Cerebellar nuclear complex (tissue), 1 donor: ENCODE results near the gene PLD6.
"Not testable (repeated sequence)": the region's sequence is repeated elsewhere in the genome, so short reads cannot be mapped to it uniquely, and the experiment has no call there.

Experiments used
- DNase-seq, 2 experiments: peaks; one replicate each; lab custom pipeline; 2025; lab: John Stamatoyannopoulos, UW

Gene PLD6

DNA sequence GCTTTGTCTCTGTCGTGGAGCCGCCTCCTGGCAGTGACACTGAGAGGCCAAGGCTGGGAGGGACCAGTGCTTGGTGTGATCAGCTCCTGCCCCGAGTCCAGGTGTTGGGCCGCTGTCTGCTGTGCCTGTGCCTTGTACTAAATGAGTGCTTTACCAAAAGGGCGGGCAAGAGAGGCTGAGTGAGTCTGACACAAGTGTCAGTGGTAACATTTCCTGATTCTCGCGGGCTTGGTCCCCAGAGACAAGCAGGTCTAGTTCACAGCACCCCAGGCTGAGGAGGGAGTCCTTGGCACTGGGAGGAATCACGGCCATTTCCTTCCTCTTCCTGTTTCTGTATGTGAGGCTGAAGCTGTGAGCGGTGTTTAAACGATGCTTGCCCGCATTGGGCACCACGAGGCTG lies 30.2 kb downstream of the PLD6 start:
- no peak for DNase-seq

- no peak for DNase-seq
Measured at GRCh38 chr17:17175340-17175739, 30.8 kb downstream of the PLD6 start.

DNA sequence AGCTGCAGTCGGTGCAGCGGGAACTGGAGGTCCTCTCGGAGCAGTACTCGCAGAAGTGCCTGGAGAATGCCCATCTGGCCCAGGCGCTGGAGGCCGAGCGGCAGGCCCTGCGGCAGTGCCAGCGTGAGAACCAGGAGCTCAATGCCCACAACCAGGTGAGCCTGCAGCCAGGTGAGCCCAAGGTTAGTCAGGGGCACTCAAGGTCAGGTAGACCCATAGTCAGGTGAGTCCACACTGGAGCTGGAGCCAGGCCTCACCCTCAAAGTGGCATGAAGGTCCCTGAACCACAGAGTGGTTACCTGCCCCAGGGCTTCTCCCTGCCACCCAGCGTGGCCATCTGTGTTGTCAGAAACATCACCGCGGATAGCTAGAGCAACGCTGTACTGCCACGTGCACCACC lies 32.2 kb downstream of the PLD6 start:
- DNase-seq: no peak

- DNase-seq: no peak
Measured at GRCh38 chr17:17172990-17173389, 33.1 kb downstream of the PLD6 start.

DNA sequence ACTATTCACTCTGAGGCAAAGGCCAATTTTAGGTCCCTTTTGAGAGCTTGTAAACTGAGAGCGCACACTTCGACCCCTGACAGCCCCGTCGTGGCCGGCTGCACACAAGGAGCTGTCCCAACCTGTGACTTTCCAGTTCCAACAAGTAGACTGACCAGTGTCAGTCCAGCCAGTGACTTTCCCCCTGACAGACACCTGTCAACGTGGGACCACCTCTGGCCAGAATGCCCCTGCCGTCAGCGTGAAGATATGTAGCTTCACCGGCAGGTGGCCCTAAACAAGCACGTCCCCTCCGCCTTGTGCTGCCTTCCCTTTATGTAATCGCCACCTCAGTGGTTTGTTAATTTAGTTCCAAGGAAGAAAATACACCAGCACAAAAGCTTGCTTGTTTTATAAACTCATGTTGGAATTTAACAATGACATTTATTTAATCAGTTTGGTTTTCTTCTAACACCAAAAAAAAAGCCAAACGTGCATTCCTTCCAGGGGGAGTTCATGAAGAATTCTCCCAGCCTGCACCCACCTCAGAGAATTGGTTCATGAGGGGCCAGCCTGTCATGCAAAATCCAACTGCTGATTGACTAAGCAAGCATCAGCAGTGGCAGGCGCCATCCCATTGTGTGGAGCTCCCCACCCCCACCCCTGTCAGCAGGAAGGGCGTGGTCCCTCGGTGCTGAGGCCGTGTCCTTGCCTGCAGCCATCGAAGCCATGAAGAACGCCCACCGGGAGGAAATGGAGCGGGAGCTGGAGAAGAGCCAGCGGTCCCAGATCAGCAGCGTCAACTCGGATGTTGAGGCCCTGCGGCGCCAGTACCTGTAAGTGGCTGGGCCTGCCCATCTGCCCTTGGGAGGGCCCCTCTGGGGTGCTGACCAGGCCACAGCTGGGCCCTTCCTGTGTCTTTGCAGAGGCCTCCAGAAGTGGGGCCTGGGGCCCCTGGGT lies 33.9 kb downstream of the PLD6 start:
- no peak for DNase-seq

DNA sequence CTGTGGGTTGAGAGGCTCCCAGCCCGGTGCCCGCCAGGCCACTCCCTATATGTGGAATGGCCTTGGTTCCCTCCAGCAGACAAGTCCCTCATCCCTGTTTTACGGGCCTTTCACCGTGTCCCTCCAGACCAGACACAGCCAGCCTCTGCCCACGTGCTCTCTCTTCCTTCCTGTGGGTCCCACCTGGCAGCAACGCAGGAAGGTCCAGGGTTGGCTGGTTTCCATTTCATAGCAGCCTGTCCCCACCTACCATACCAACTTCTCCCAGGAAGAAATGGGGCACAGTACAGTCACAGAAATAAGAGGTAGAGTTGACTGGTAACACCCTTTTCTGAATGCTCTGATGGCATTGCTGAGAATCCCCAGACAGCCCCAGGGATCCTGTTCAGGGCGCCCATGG lies 34.9 kb downstream of the PLD6 start:
- no peak for DNase-seq

DNA sequence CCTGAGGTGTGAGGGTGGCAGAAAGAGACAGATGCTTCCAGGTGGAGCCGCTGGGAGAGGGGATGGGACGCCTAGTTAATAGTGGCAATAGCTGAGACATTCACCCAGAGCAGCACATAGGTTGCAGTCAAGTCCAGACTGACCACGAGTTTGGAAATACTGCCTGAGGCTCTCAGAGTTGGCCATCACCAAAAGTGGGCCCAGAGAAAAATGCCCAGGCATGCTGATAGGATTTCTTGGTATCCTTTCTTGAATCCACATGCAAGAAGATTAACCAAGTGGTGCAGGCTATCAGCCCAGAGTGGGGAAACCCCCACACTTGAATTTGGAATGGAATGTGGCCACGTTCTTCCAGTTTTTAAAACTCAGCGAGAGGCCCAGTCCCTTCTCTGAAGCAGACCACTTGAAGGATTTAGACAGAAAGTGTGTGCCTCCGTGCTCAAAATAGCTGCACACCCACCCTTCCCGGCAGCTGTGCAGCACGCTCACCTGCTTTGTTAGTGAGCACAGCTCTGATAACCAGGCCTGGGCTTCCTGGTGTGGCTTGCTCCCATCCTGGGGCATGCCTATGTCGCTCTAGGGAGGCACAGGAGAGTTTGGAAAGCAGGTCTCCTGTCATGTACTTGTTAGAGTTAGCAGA lies 35.7 kb downstream of the PLD6 start:
- DNase-seq: no peak

- no peak for DNase-seq
Measured at GRCh38 chr17:17169396-17169795, 36.7 kb downstream of the PLD6 start.

- DNase-seq: no peak
Measured at GRCh38 chr17:17168401-17168800, 37.7 kb downstream of the PLD6 start.

DNA sequence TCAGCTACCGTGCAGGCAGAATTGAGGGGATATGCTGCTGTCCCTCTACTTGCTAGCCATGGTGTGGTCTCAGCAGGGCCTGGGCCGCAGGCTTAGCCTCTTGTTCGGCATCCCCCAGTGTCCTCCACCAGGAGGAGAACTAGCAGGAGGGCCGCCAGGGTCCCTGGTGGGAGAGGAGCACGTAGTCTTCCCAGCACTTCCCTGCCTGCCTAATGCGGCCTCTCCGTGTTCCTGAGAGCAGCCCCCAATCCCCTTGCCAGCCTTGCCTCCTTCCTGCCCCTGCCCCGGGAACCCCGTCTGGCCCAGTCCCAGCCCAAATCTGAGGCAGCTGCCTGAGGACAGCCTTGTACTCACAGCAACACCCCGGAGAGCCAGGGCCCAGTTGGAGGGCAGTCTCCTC lies 38.1 kb downstream of the PLD6 start:
- DNase-seq: no peak

GRCh38 chr17:17167356-17167755 lies 38.8 kb downstream of the PLD6 start:
- no peak for DNase-seq

DNA sequence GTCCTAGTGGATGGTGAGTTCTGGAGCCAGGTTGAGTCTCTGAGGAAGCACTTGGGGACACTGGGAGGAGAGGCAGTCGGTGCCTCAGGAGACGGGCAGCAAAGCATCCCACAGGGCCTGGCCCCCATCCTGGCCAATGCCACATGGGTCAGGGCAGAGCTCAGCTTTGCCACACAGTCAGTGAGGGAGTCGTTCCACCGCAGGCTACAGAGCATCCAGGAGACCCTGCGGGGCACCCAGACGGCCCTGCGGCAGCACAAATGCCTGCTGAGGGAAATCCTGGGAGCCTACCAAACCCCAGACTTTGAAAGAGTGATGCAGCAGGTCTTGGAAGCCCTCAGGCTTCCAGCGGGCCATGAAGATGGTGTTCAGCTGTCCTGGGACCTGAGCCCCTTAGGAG lies 39.7 kb downstream of the PLD6 start:
- no peak for DNase-seq

DNA sequence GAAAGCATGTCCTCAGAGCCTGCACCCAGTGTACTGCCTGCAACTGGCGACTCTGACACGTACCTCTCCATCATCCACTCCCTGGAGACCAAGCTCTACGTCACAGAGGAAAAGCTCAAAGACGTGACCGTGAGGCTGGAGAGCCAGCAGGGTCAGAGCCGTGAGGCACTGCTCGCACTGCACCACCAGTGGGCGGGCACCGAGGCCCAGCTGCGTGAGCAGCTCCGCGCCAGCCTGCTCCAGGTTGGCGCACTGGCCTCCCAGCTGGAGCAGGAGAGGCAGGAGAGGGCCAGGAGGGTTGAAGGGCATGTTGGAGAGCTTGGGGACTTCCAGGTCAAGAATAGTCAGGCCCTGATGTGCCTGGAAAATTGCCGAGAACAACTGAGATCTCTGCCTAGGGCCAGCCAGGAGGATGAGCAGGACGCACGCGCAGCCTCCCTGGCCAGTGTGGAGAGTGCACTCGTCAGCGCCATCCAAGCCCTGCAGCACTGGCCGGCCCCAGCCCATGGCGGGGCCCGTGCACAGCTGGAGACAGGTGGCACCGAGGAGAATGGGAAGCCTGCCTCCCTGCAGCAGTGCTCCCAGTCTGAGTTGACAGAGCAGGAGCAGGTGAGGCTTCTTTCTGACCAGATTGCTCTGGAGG lies 40.3 kb downstream of the PLD6 start:
- no peak for DNase-seq

- no peak for DNase-seq
Measured at GRCh38 chr17:17164676-17165075, 41.5 kb downstream of the PLD6 start.

DNA sequence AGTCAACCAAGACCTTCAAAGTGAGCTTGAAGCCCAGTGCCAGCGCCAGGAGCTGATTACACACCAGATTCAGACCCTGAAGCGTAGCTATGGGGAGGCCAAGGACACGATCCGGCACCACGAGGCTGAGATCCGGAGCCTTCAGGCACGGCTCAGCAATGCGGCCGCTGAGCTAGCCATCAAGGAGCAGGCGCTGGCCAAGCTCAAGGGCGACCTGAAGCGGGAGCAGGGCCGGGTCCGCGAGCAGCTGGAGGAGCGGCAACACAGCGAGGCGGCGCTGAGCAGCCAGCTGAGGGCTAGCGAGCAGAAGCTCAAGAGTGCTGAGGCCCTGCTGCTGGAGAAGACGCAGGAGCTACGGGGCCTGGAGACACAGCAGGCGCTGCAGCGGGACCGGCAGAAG lies 42.0 kb downstream of the PLD6 start:
- no peak for DNase-seq

- DNase-seq: no peak
Measured at GRCh38 chr17:17161759-17162158, 44.4 kb downstream of the PLD6 start.

DNA sequence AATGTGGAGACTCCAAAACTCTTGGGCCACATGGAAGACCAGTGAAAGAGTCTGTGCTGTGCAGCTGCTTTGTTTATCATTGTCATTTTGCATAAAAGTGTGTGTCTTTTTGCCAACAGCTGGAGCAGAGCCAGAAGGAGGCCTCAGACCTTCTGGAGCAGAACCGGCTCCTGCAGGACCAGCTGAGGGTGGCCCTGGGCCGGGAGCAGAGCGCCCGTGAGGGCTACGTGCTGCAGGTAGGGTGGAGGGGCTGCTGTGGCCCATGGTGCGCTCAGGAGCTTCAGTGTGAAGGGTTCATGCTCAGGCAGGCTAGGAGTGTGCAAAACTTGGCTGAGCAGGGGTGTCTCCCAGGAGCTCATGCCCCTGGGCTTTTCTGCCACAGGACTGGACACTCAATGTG lies 45.0 kb downstream of the PLD6 start:
- no peak for DNase-seq

GRCh38 chr17:17159571-17159970 lies 46.6 kb downstream of the PLD6 start:
- no peak for DNase-seq

DNA sequence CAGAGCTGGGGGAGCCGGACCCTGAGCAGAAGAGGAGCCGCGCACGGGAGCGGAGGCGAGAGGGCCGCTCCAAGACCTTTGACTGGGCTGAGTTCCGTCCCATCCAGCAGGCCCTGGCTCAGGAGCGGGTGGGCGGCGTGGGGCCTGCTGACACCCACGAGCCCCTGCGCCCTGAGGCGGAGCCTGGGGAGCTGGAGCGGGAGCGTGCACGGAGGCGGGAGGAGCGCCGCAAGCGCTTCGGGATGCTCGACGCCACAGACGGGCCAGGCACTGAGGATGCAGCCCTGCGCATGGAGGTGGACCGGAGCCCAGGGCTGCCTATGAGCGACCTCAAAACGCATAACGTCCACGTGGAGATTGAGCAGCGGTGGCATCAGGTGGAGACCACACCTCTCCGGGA lies 47.6 kb downstream of the PLD6 start:
- not testable (repeated sequence) for DNase-seq

GRCh38 chr17:17157041-17157440 lies 49.1 kb downstream of the PLD6 start:
- DNase-seq: peak in 1 of 2 experiments; percentile 48

- no peak for DNase-seq
Measured at GRCh38 chr17:17156511-17156910, 49.6 kb downstream of the PLD6 start.

GRCh38 chr17:17156107-17156506 lies 50.0 kb downstream of the PLD6 start:
- no peak for DNase-seq

- DNase-seq: no peak
Measured at GRCh38 chr17:17155568-17155967, 50.6 kb downstream of the PLD6 start.
